ENCODE measurements around the gene SCRN1.

The SCRN1 gene

GRCh38 chr7:29890251-29890650 is 99.3 kb downstream of the SCRN1 start:
- DNase-seq (ENCODE audit: low read depth), result no peak

- DNase-seq (ENCODE audit: low read depth), result no peak
These were observed 100.3 kb downstream of the SCRN1 start for GRCh38 chr7:29889288-29889687.

- DNase-seq (ENCODE audit: low read depth), result no peak
These were observed 101.6 kb downstream of the SCRN1 start for GRCh38 chr7:29888006-29888405.

- DNase-seq (ENCODE audit: low read depth), result no peak
These were observed 102.8 kb downstream of the SCRN1 start for GRCh38 chr7:29886827-29887226.

GRCh38 chr7:29885626-29886025 is 104.0 kb downstream of the SCRN1 start:
- DNase-seq (ENCODE audit: low read depth), result no peak

GRCh38 chr7:29884399-29885272 is 105.0 kb downstream of the SCRN1 start:
- no peak for DNase-seq (ENCODE audit: low read depth)

GRCh38 chr7:29883462-29884398 is 105.9 kb downstream of the SCRN1 start:
- no peak for DNase-seq (ENCODE audit: low read depth)

GRCh38 chr7:29882481-29882880 is 107.1 kb downstream of the SCRN1 start:
- no peak for DNase-seq (ENCODE audit: low read depth)

GRCh38 chr7:29881724-29882123 is 107.9 kb downstream of the SCRN1 start:
- no peak for DNase-seq (ENCODE audit: low read depth)

- no peak for DNase-seq (ENCODE audit: low read depth)
These were observed 110.0 kb downstream of the SCRN1 start for GRCh38 chr7:29879609-29880008.

- no peak for DNase-seq (ENCODE audit: low read depth)
These were observed 111.4 kb downstream of the SCRN1 start for GRCh38 chr7:29878081-29878688.

GRCh38 chr7:29877196-29877595 is 112.4 kb downstream of the SCRN1 start:
- no peak for DNase-seq (ENCODE audit: low read depth)

- no peak for DNase-seq (ENCODE audit: low read depth)
These were observed 113.9 kb downstream of the SCRN1 start for GRCh38 chr7:29875741-29876140.

GRCh38 chr7:29873644-29874294 is 115.8 kb downstream of the SCRN1 start:
- DNase-seq (ENCODE audit: low read depth), result no peak

GRCh38 chr7:29871787-29872398 is 117.7 kb downstream of the SCRN1 start:
- DNase-seq (ENCODE audit: low read depth), result no peak
